MM.1S (cell line): ENCODE data around the gene SULF2.

ENCODE experiments used
- DNase-seq: peaks from one replicate; pipeline ENCODE4 v3.0.0-alpha.2; 2015
- H2AFZ ChIP-seq: fragments of 300-600 bp; sonication (generic); 2 replicates; pipeline ENCODE4 v1.6.0; 2016; ENCODE audit warnings: antibody characterized with exemption, low read length
- H3F3A ChIP-seq: fragments of 300-600 bp; sonication (generic); 2 replicates; pipeline ENCODE4 v1.6.1; 2016; ENCODE audit warnings: mild to moderate bottlenecking, antibody characterized with exemption, low read length, moderate library complexity, mixed read lengths; ENCODE audit not compliant: insufficient read depth
- H3K27ac ChIP-seq: fragments of 300-600 bp; sonication (generic); 2 replicates; pipeline ENCODE4 v1.5.1; 2016; ENCODE audit warnings: mild to moderate bottlenecking, low read length
- H3K27me3 ChIP-seq: fragments of 300-600 bp; sonication (generic); replicated peaks from 2 replicates; pipeline ENCODE4 v1.6.0; 2016; ENCODE audit warnings: low read length; ENCODE audit not compliant: insufficient read depth
- H3K36me3 ChIP-seq: fragments of 300-600 bp; sonication (generic); replicated peaks from 2 replicates; pipeline ENCODE4 v1.6.1; 2016; ENCODE audit warnings: mild to moderate bottlenecking, low read length, mixed read lengths; ENCODE audit not compliant: insufficient read depth
- H3K4me1 ChIP-seq: fragments of 300-600 bp; sonication (generic); 2 replicates; pipeline ENCODE4 v1.6.1; 2016; ENCODE audit warnings: low read length, mixed read lengths
- H3K4me2 ChIP-seq: fragments of 300-600 bp; sonication (generic); 2 replicates; pipeline ENCODE4 v1.6.0; 2016; ENCODE audit warnings: low read depth, low read length
- H3K4me3 ChIP-seq: fragments of 300-600 bp; sonication (generic); 2 replicates; pipeline ENCODE4 v1.5.1; 2016; ENCODE audit warnings: low read length, mixed read lengths
- H3K79me2 ChIP-seq: fragments of 300-600 bp; sonication (generic); 2 replicates; pipeline ENCODE4 v1.6.1; 2016; ENCODE audit warnings: mixed run types, low read length, mixed read lengths
- H3K9ac ChIP-seq: fragments of 300-600 bp; sonication (generic); 2 replicates; pipeline ENCODE4 v1.6.1; 2016; ENCODE audit warnings: low read length, mixed read lengths
- H3K9me2 ChIP-seq: fragments of 300-600 bp; sonication (generic); replicated peaks from 2 replicates; pipeline ENCODE4 v1.6.1; 2016; ENCODE audit warnings: mild to moderate bottlenecking, low read length, mixed read lengths; ENCODE audit not compliant: insufficient read depth
- H3K9me3 ChIP-seq: fragments of 300-600 bp; sonication (generic); replicated peaks from 2 replicates; pipeline ENCODE4 v1.6.1; 2016; ENCODE audit warnings: mild to moderate bottlenecking, low read length, mixed read lengths; ENCODE audit not compliant: insufficient read depth
- H4K20me1 ChIP-seq: fragments of 300-600 bp; sonication (generic); 2 replicates; pipeline ENCODE4 v1.6.1; 2016; ENCODE audit warnings: mild to moderate bottlenecking, low read length, moderate library complexity, mixed read lengths; ENCODE audit not compliant: insufficient read depth
- EZH2 ChIP-seq: fragments of 300-600 bp; sonication (generic); optimal IDR thresholded peaks from 2 replicates; pipeline ENCODE3; 2017; ENCODE audit warnings: low read depth, mild to moderate bottlenecking, antibody characterized with exemption, low read length, mixed read lengths
- EZH2phosphoT487 ChIP-seq: fragments of 300-600 bp; sonication (generic); IDR thresholded peaks from 2 replicates; pipeline ENCODE4 v1.6.1; 2018; ENCODE audit warnings: antibody characterized with exemption, low read length
- TF ChIP-seq, protein P1 (sequence below): fragments of 300-600 bp; sonication (generic); IDR thresholded peaks from 2 replicates; pipeline ENCODE4 v1.5.1; 2016; ENCODE audit warnings: antibody characterized with exemption, low read length, mixed read lengths

Gene SULF2

DNA sequence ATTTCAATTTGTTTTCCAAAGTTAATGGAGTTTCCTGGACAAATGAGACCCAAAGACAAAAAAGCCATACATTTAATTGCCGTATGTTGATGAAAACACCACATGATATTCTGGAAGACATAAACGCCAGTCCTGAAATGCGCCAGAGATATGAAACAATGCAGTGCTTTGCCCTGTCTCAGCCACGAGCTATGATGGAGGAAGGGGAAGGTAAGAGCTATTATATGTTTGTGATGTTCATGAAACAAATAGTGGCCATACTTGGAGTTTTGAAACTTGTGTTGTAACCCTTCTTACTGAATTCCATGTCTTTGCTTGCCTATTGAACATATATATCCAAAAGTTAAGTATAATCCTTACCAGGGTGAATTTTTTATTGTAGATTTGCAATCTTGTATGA, 157.7 kb downstream of the SULF2 start:
- Histone ChIP-seq H3K9me3 (no peaks in the 10 kb centered on the region), H2AFZ (no peak overlapping the region), H3K9ac (no peak overlapping the region), H3F3A (peaks cover 8% of the 10 kb centered on the region), H3K36me3 (peaks cover 2% of the 10 kb centered on the region; the same call in 1 of the 2 replicates), H4K20me1 (no peaks in the 10 kb centered on the region), H3K4me3 (no peak overlapping the region), H3K4me2 (no peak overlapping the region), H3K4me1 (peaks cover 22% of the 10 kb centered on the region), H3K27me3 (no peaks in the 10 kb centered on the region), H3K79me2 (peaks cover 36% of the 10 kb centered on the region), H3K9me2 (no peaks in the 10 kb centered on the region), H3K27ac (no peak overlapping the region)
- no peak for DNase-seq
- TF ChIP-seq EZH2 (no peak), EZH2phosphoT487 (no peak)
- TF ChIP-seq, protein P1, sequence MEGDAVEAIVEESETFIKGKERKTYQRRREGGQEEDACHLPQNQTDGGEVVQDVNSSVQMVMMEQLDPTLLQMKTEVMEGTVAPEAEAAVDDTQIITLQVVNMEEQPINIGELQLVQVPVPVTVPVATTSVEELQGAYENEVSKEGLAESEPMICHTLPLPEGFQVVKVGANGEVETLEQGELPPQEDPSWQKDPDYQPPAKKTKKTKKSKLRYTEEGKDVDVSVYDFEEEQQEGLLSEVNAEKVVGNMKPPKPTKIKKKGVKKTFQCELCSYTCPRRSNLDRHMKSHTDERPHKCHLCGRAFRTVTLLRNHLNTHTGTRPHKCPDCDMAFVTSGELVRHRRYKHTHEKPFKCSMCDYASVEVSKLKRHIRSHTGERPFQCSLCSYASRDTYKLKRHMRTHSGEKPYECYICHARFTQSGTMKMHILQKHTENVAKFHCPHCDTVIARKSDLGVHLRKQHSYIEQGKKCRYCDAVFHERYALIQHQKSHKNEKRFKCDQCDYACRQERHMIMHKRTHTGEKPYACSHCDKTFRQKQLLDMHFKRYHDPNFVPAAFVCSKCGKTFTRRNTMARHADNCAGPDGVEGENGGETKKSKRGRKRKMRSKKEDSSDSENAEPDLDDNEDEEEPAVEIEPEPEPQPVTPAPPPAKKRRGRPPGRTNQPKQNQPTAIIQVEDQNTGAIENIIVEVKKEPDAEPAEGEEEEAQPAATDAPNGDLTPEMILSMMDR, result no peak

DNA sequence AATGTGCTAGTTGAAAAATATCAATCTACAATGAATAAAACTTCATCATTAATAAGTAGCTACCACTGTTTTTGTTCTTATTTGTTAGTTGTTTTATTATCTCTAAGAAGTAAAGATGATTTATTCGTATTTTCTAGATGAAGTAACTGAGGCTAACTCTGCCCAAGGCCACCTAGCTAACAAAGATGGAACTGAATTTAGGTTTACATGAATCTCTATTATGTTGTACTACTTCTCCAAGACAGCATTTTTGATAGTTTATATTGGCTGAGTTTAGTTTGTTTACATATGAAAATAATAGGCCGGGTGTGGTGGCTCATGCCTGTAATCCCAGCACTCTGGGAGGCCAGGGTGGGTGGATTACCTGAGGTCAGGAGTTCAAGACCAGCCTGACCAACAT, 162.1 kb downstream of the SULF2 start:
- Histone ChIP-seq H3K9me3 (no peaks in the 10 kb centered on the region), H3K79me2 (peaks cover 56% of the 10 kb centered on the region), H3K4me1 (no peaks in the 10 kb centered on the region), H3K27me3 (no peaks in the 10 kb centered on the region), H3K9ac (no peak overlapping the region), H3F3A (no peaks in the 10 kb centered on the region), H3K36me3 (peaks cover 8% of the 10 kb centered on the region; the same call in 1 of the 2 replicates), H3K4me3 (no peak overlapping the region), H2AFZ (no peak overlapping the region), H3K4me2 (no peak overlapping the region), H4K20me1 (0 out of 2 replicates have a peak, but pooled peaks cover 4% of the 10 kb centered on the region), H3K27ac (no peak overlapping the region), H3K9me2 (no peaks in the 10 kb centered on the region)
- DNase-seq, result no peak
- TF ChIP-seq, protein P1, result no peak
- TF ChIP-seq EZH2, result no peak
- TF ChIP-seq EZH2phosphoT487, result no peak

DNA sequence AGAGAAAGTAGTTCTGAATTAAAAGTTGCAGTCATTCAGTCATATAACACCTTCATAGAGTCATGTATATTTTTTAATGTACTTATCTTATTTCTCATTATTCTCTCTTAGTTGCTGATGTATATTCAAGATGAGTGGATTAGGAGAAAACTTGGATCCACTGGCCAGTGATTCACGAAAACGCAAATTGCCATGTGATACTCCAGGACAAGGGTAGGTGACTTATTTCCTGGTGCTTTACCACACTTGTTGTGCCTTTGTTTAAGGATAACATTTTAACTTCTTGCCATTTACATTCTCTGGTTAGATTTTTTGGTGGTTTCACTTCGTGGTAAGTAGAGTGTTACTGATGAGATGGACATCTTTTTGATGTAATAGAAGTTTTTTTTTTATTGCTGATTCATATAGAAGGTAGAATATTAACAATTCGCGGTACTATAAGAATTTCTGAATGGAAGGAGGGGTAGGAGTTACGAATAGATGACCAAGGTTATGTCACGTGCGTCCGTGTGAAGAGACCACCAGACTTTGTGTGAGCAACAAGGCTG, 163.1 kb downstream of the SULF2 start:
- Histone ChIP-seq H3K27me3 (no peaks in the 10 kb centered on the region), H3K4me3 (no peak overlapping the region), H3K9me3 (no peaks in the 10 kb centered on the region), H3K27ac (no peak overlapping the region), H2AFZ (no peak overlapping the region), H3F3A (no peaks in the 10 kb centered on the region; the same call in 1 of the 2 replicates), H3K36me3 (peaks cover 5% of the 10 kb centered on the region; the same call in 1 of the 2 replicates), H3K9ac (no peak overlapping the region), H3K4me1 (no peaks in the 10 kb centered on the region), H4K20me1 (0 out of 2 replicates have a peak, but pooled peaks cover 4% of the 10 kb centered on the region), H3K4me2 (no peak overlapping the region), H3K79me2 (peaks cover 64% of the 10 kb centered on the region), H3K9me2 (no peaks in the 10 kb centered on the region)
- DNase-seq, result no peak
- TF ChIP-seq, protein P1, result no peak
- no peak for TF ChIP-seq EZH2phosphoT487
- TF ChIP-seq EZH2, result no peak
